ENCODE results near the gene SEMG2. TPM values are rescaled to one million over a fixed set of nuclear protein-coding genes. Genes with fewer than 3 reads are reported as not detected.

Gene SEMG2
- total and polyA plus RNA-seq, 2 of the 13 experiments (the other 11 are each of a cell fraction or from before 2014, with no cell fraction given), result not detected

DNA sequence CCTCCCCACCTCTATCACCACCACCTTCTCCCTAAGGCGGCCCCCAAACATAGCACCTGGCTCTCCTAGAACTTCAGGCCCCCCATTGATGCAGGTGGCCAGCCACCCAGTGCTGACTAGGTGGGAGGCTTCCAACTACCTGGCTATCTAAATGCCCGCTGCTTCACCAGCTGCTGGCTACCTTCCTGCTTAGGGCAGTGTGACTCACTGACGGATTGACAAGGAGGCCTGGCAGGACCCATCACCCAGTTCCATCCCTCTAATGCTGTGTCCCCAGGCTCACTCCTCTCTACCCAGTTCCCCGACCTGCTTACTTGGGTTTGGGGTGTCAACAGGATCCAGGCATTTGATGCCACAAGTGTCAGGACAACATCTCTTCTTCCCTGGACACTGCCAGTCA lies 32.1 kb downstream of the SEMG2 start (continued):
- TF ChIP-seq, protein P1, sequence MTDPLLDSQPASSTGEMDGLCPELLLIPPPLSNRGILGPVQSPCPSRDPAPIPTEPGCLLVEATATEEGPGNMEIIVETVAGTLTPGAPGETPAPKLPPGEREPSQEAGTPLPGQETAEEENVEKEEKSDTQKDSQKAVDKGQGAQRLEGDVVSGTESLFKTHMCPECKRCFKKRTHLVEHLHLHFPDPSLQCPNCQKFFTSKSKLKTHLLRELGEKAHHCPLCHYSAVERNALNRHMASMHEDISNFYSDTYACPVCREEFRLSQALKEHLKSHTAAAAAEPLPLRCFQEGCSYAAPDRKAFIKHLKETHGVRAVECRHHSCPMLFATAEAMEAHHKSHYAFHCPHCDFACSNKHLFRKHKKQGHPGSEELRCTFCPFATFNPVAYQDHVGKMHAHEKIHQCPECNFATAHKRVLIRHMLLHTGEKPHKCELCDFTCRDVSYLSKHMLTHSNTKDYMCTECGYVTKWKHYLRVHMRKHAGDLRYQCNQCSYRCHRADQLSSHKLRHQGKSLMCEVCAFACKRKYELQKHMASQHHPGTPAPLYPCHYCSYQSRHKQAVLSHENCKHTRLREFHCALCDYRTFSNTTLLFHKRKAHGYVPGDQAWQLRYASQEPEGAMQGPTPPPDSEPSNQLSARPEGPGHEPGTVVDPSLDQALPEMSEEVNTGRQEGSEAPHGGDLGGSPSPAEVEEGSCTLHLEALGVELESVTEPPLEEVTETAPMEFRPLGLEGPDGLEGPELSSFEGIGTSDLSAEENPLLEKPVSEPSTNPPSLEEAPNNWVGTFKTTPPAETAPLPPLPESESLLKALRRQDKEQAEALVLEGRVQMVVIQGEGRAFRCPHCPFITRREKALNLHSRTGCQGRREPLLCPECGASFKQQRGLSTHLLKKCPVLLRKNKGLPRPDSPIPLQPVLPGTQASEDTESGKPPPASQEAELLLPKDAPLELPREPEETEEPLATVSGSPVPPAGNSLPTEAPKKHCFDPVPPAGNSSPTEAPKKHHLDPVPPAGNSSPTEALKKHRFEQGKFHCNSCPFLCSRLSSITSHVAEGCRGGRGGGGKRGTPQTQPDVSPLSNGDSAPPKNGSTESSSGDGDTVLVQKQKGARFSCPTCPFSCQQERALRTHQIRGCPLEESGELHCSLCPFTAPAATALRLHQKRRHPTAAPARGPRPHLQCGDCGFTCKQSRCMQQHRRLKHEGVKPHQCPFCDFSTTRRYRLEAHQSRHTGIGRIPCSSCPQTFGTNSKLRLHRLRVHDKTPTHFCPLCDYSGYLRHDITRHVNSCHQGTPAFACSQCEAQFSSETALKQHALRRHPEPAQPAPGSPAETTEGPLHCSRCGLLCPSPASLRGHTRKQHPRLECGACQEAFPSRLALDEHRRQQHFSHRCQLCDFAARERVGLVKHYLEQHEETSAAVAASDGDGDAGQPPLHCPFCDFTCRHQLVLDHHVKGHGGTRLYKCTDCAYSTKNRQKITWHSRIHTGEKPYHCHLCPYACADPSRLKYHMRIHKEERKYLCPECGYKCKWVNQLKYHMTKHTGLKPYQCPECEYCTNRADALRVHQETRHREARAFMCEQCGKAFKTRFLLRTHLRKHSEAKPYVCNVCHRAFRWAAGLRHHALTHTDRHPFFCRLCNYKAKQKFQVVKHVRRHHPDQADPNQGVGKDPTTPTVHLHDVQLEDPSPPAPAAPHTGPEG (CRISPR knock-in tag; IDR thresholded peaks at IDR 0.05), result no peak
- no peak for TF ChIP-seq ZNF644 (CRISPR knock-in tag; IDR thresholded peaks at IDR 0.05; ENCODE audit: low read depth)
- TF ChIP-seq RELA (CRISPR knock-in tag; IDR thresholded peaks at IDR 0.05), result no peak
- TF ChIP-seq MIER3 (CRISPR knock-in tag; IDR thresholded peaks at IDR 0.05; ENCODE audit: borderline replicate concordance), result no peak
- no peak for TF ChIP-seq IRX3 (CRISPR knock-in tag; IDR thresholded peaks at IDR 0.05; ENCODE audit: borderline replicate concordance, low read depth)
- TF ChIP-seq, protein P2, sequence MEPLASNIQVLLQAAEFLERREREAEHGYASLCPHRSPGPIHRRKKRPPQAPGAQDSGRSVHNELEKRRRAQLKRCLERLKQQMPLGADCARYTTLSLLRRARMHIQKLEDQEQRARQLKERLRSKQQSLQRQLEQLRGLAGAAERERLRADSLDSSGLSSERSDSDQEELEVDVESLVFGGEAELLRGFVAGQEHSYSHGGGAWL (CRISPR knock-in tag; IDR thresholded peaks at IDR 0.05), result no peak
